GM19238 (cell line): ENCODE results near the gene SLC34A3.

Source experiments
- DNase-seq: peaks from one replicate; pipeline ENCODE4 v3.0.0; 2011; ENCODE audit warnings: low spot score; ENCODE audit not compliant: insufficient read length

SLC34A3 gene

DNA sequence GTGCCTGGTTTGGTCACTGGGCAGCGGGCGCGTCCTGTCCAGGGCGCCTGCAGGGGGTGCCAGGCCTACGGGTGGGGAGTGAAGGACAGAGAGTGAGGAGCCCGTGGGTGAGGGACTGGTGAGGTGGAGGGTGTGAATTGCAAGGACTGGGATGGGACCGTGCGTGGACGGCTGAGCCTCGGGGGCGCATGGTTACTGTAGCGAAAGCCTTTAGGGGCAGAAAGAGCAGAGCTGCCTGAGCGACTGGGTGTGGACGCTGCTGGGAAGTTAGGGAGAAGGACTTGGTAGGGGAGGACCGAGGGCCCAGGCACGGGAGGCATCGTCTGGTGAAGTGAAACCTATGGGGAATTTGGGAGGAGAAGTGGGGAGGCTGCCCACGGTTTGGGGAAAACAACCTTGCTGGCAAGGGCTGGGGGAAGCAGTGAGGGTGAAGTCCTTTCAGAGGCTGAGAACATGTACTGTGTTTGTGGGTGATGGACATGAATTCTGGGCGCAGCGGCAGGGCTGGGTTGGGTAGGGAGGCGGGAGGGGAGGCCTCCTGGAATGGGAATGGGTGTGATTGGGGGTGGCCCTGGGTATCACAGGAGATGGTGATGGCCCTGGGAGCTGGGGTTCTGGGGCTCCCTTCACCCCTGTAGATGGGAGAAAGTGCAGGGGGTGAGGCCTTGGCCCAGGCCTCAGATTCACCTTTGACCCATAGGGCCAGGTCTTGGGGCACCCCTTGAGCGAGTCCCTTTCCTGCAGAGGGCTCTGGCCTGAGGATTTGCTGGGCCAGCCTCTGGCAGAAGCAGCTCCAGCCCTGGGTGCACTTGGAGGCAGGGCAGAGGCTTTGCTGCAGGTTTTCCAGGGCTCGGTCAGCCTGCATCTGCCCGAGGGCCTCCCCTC is 45.1 kb downstream of the SLC34A3 start:
- DNase-seq, result no peak

- DNase-seq, result no peak
Observed at GRCh38 chr9:137276473-137277328, 46.0 kb downstream of the SLC34A3 start.

DNA sequence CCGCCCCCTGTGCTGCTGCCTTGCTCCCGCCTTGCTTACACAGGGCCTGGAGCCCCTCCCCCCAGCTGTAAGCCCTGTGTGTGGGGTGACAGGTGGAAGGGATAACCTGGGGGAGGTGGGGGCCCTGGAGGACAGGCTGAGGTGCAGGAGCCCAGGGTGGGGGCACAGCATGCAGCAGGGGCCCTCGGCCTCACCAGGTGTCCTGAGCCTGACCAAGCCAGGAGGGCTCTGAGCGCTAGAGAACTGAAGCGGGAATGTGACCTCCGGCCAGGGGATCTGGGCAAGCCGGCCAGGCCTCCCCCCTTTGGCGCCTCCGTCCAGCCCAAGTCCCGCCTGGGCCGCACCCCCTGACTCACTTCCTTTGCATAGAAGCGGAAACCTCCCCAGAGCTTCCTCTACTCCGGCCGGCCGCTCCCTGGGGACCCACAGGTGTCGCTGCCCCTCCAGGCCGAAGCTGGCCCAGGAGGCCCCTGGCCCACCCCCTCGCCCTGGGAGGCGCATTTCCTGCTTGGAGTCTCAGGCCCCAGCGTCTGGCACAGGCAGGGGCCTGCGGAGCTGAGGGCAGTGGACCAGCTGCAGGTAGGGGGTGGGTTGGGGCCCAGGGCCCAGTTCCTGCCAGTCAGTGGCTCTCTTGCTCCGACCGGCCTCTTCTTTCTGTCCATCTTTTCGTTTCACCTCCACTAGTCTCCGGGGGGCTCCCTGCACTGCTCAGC is 46.8 kb downstream of the SLC34A3 start, which contains the start of gene TOR4A:
Gene TOR4A (plus strand): TSS at position 398 of the 713 bp plus-strand sequence. CDS start 964 bp downstream, outside the sequence.
- peak; percentile 96 for DNase-seq

DNA sequence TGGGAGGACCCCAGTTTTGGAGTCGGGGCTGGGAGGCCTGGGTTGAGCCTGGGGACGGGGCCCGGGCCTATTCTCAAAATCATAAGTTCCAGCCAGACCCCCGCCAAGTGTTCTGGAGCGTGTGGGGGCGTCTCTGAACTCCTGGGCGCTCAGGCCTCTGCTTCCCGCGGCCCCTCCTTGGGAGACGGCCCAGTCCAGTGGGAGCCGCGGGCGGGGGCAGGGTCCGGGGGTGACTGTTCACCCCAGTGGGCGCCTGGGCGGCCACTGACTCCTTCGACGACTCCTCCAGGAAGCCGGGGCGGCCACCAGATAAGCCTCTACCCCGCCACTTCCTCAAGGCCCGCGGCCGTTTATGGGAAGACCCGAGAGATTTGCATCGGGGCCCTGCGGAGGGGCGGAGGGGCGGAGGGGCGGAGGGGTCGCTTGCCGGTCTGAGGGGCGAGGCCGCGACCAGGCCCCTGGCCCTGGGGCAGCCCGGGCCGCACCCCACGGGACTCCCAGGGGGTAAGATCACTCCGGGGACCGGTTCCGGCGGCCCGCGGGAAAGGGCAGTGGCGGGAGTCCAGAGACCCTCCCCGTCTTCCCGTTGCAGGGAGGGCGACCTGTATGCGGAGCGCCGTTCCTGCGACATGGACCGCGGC is 47.5 kb downstream of the SLC34A3 start:
- DNase-seq, result no peak

DNA sequence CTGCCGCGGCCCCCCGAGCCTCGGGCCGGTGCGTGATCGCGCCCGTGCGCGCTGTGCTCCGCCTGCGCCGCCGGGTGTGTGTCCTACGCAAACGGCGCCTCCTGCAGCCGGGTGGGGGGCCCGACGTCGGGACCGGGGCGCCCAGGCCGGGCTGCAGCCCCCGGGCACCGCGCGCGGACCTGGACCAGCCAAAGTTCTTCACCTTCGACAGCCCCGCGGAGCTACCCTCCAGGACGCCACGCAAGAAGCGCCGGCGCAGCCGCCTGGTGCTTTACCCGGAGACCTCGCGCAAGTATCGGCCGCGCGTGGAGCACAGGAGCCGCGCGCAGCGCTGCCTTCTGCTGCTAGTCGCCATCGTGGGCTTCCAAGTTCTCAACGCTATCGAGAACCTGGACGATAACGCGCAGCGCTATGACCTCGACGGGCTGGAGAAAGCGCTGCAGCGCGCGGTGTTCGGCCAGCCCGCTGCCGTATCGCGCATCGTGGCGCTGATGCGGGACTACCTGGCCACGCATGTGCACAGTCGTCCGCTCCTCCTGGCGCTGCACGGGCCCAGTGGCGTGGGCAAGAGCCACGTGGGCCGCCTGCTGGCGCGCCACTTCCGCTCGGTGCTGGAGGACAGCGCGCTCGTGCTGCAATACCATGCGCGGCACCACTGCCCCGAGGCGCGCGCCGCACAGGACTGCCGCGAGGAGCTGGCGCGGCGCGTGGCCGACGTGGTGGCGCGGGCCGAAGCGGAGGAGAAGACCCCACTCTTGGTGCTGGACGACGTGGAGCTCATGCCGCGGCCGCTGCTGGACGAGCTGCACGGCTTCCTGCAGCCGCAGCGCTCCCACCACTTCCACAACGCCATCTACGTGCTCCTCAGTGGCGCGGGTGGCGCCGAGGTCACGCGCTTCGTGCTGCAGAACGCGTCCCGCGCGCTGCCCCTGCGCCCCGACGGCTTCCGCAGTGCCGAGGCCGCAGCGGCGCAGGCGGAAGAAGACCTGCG is 48.3 kb downstream of the SLC34A3 start:
- no peak for DNase-seq

GRCh38 chr9:137279741-137280473 is 49.2 kb downstream of the SLC34A3 start:
- DNase-seq, result no peak

- DNase-seq, result no peak
Observed at GRCh38 chr9:137280474-137281344, 50.0 kb downstream of the SLC34A3 start.

GRCh38 chr9:137281345-137282116 is 50.8 kb downstream of the SLC34A3 start:
- DNase-seq, result no peak
